Measurements from ENCODE around the gene AGPAT3.
A peak's percentile ranks its signal among the peaks of the same experiment; 100 is the strongest.

The AGPAT3 gene

DNA sequence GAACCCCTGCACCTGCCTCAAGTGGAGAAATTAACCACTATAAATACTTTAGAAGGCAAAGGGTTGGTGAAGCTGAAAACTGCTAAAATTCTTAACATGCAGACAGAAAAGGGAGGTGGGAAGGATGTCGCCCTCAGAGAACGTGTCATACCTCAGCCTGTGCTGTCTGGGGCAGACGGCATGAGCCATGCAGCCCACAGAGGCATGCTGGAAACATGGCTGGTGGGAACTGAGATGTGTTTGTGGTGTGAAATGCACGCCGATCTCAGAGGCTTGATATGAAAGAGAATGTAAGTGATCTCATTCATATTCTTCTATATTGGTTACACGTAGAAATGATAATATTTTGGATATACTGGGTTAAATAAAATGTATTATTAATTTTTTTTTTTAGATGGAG is 16.3 kb downstream of the AGPAT3 start:
- TF ChIP-seq, protein P1, sequence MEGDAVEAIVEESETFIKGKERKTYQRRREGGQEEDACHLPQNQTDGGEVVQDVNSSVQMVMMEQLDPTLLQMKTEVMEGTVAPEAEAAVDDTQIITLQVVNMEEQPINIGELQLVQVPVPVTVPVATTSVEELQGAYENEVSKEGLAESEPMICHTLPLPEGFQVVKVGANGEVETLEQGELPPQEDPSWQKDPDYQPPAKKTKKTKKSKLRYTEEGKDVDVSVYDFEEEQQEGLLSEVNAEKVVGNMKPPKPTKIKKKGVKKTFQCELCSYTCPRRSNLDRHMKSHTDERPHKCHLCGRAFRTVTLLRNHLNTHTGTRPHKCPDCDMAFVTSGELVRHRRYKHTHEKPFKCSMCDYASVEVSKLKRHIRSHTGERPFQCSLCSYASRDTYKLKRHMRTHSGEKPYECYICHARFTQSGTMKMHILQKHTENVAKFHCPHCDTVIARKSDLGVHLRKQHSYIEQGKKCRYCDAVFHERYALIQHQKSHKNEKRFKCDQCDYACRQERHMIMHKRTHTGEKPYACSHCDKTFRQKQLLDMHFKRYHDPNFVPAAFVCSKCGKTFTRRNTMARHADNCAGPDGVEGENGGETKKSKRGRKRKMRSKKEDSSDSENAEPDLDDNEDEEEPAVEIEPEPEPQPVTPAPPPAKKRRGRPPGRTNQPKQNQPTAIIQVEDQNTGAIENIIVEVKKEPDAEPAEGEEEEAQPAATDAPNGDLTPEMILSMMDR (conservative IDR thresholded peaks at IDR 0.05): no peak
- H3K27ac ChIP-seq: peak overlapping the region; percentile 70

DNA sequence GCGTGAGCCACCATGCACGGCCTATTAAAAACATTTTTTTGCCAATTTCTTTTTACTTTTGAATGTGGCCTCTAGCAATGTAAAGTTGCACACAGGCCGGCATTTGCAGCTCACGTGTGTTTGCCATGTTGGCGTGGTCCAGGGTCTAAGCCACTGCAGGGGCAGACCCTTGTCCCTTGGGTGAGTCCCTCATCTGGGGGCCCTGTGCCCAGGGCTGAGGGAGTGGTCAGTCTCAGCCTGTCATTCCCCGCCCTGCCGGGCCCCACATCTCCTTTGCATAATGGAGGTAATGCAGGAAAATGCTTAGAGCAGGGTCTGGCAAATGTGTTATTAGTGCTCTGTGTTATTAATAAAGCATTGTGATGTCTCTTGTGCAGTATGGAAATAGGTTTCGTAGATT is 16.9 kb downstream of the AGPAT3 start:
- peak overlapping the region; percentile 70 for H3K27ac ChIP-seq
- TF ChIP-seq, protein P1 (conservative IDR thresholded peaks at IDR 0.05): no peak

DNA sequence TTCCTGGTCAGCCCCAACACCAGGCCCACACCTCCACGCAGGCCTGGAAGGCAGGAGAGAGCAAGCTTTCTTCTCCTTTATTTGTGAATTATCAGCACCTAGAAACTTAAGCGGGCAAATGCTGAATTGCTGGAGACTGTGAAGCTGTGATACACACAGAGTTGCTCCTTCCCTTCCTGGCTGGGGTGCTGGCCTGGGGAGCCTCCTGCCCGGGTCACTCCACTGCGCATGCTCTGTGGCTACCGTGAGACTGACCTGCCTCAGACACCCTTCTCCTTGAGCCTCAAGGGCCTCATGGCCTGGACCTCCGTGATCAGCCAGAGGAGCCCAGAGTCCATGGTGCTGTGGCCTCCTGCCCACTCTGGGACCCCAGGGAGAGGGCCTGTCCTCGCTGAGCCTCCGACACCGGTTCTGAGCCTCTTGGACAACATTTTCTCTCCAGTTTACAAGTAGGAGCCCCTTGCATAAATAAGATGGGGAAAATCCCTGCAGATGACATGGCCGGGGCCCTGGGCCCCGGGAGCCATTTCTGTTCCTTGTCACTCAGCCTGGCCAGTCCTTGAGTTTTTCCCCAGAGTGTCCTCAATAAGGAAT is 18.0 kb downstream of the AGPAT3 start:
- TF ChIP-seq, protein P1 (conservative IDR thresholded peaks at IDR 0.05): no peak
- H3K27ac ChIP-seq: peak overlapping the region; percentile 15; the same call in 1 of the 2 replicates

DNA sequence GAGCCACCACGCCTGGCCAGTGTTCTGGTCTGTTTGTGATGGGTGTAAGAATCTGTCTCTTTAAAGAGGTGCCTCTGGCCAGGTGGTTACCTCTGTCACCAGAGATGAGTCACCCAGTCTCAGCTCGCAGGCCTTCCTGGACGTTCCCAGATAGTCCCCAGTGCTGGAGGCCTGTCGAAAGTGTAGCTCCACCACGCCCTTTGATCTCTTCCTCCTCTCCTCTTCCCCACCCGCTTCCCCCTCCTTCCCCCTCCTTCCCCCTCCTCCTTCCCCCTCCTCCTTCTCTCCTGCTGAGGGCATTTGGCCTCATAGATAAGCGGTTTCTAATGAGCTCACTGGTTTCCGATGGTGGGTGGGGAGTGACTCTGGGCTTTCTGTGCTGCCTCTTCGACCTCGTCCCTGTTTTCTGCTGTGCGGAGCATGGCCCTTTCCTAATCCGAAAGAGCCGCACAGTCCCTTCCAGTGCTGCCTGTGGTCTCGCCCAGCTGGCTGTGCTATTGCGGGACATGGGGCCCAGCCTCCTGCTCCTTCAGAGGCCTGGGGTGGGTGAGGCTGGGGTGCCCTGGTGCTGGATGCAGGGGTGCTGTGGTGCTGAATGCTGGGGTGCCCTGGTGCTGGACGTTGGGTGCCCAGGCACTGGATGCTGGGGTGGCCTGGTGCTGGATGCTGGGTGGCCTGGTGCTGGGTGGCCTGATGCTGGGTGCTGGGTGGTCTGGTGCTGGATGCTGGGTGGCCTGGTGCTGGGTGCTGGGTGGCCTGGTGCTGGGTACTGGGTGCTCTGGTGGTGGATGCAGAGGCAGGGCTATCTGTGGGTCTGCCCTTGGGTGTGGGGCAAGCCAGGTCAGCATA is 19.2 kb downstream of the AGPAT3 start:
- TF ChIP-seq, protein P1 (conservative IDR thresholded peaks at IDR 0.05): no peak
- peak overlapping the region; percentile 15; the same call in 1 of the 2 replicates for H3K27ac ChIP-seq

DNA sequence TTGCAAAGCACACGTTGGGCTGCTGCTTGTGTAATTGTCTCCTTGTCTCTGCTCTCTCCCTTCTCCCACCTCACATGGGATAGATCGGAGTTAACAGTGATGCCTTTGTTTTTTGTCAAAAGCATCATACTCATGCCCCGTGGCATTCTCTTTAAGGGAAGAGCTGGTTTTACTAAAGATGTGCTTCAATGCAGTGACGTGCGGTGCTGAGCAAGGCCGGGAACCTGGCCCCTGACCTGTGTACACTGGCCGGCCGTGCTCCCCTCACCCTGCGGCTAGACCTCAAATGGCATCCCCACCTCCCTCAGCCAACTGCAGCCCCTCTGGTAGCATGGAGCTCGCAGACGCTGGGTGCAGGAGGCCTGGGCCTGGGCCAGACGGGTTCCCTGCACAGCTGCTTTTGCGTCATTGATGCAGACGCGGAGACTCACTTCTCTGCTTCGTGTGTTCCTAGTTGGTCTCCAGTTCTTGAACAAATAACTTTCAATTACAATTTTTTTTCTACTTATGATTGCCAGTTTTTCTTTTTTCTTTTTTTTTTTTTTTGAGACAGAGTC is 19.9 kb downstream of the AGPAT3 start:
- H3K27ac ChIP-seq: 0 out of 2 replicates have a peak overlapping the region, but pooled peaks have one; percentile 2
- TF ChIP-seq, protein P1 (conservative IDR thresholded peaks at IDR 0.05): no peak

DNA sequence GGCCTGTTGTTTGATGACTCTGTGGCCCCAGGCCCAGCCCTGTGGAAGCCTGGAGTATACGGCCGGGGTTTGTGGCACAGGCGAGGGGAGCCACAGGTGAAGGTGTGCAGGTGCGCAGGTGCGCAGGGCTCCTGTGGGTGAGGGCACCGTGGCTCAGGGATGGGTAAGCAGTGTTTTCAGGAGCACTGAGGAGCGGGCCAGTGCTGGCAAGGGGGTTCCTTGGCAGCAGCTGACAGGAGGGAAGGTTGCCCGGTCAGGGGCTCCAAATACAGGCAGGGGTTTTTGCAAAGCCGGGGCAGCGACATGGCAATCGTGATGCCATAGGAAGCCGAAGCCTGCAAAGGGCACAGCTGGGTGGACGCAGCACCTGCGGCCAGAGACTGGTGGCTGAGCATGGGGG is 20.7 kb downstream of the AGPAT3 start:
- TF ChIP-seq, protein P1 (conservative IDR thresholded peaks at IDR 0.05): no peak
- 0 out of 2 replicates have a peak overlapping the region, but pooled peaks have one; percentile 2 for H3K27ac ChIP-seq

DNA sequence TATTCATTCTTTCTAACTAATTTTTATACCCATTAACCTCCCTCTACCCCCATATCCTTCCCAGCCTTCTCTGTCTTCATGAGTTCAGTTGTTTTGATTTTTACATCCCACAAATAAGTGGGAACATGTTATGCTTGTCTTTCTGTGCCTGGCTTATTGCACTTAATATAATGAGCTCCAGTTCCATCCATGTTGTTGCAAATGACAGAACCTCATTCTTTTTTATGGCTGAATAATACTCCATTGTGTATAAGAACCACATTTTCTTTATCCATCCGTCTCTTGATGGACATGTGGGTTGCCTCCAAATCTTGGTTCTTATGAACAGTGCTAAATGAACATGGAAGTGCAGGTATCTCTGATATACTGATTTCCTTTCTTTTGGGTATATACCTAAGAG is 21.5 kb downstream of the AGPAT3 start:
- TF ChIP-seq, protein P1 (conservative IDR thresholded peaks at IDR 0.05): no peak
- H3K27ac ChIP-seq: no peak overlapping the region
